K562 (cell line): ENCODE results near the gene MRFAP1. TPM values are rescaled to one million over a fixed set of nuclear protein-coding genes. Genes with fewer than 3 reads are reported as not detected.

Source experiments
- CBFA2T2 ChIP-seq: fragments of 450-650 bp; conservative IDR thresholded peaks from 2 replicates; pipeline ENCODE4 v1.6.1; 2017; ENCODE audit warnings: mild to moderate bottlenecking
- HINFP ChIP-seq: fragments of 450-650 bp; conservative IDR thresholded peaks from 2 replicates; pipeline ENCODE4 v1.6.1; 2016; ENCODE audit warnings: missing genetic modification characterization, low read depth, mild to moderate bottlenecking, control low read depth, missing compliant biosample characterization
- HNRNPK ChIP-seq: fragments of 200-400 bp; formaldehyde crosslinking; IDR thresholded peaks from one replicate; pipeline ENCODE4 v1.6.1; 2018; ENCODE audit warnings: mild to moderate bottlenecking, low read depth, low read length; ENCODE audit not compliant: poor library complexity, severe bottlenecking
- HSF4 ChIP-seq: fragments of 250-450 bp; sonication (Bioruptor Pico); IDR thresholded peaks from 2 replicates; pipeline ENCODE4 v2.1.2; 2022; ENCODE audit warnings: mild to moderate bottlenecking, moderate library complexity, borderline replicate concordance
- MLLT1 ChIP-seq, 2 experiments: fragments of 450-650 bp; IDR thresholded peaks; 2 replicates each; pipeline ENCODE4 v1.6.1; 2016
- MNT ChIP-seq, 2 experiments: fragments of 450-650 bp; conservative IDR thresholded peaks; 2 replicates each; pipeline ENCODE4 v1.6.1; 2017; ENCODE audit warnings: mild to moderate bottlenecking in 2 of 2, moderate library complexity in 2 of 2
- RNF219 ChIP-seq: fragments of 250-450 bp; sonication (Bioruptor Pico); IDR thresholded peaks from 2 replicates; pipeline ENCODE4 v1.5.0; 2022; ENCODE audit warnings: mild to moderate bottlenecking
- SMARCB1 ChIP-seq: IDR thresholded peaks from 2 replicates; pipeline ENCODE4 v1.6.1; 2011; ENCODE audit warnings: improper control_type of control experiment, low read depth; ENCODE audit not compliant: insufficient read length
- STAG1 ChIP-seq: sonication (generic); formaldehyde crosslinking; IDR thresholded peaks from 2 replicates; pipeline ENCODE4 v1.5.0; 2020; ENCODE audit warnings: missing genetic modification reagents, borderline replicate concordance
- ZBTB17 ChIP-seq: fragments of 450-650 bp; formaldehyde crosslinking; IDR thresholded peaks from 2 replicates; pipeline ENCODE4 v1.4.0; 2020; ENCODE audit warnings: mild to moderate bottlenecking
- ZBTB9 ChIP-seq: fragments of 450-650 bp; formaldehyde crosslinking; IDR thresholded peaks from 2 replicates; pipeline ENCODE4 v1.4.0; 2020; ENCODE audit warnings: mild to moderate bottlenecking, moderate library complexity
- ZNF146 ChIP-seq: IDR thresholded peaks from one replicate; pipeline ENCODE4 v1.6.1; 2018; ENCODE audit warnings: missing compliant biosample characterization; ENCODE audit not compliant: unreplicated experiment
- ZNF583 ChIP-seq: fragments of 250-450 bp; sonication (Bioruptor Pico); IDR thresholded peaks from 2 replicates; pipeline ENCODE4 v1.4.0; 2020
- ZNF655 ChIP-seq: fragments of 250-450 bp; sonication (Bioruptor Pico); IDR thresholded peaks from 2 replicates; pipeline ENCODE4 v1.5.0; 2021
- polyA plus RNA-seq, 8 experiments: library from polyadenylated mRNA; depleted of rRNA in 4 of 8; stranded (reverse) in 5 of 8; unstranded in 3 of 8; fragments of >200 nt; fragmentation: Nextera tagmentation in 2 of 8; fragmentation: Illumina TruSeq in 1 of 8; extraction: Ambion mirVana in 2 of 8; extraction: Trizol in 1 of 8; gene quantifications; 2 replicates each; pipeline versions ENCODE4 v1.2.1 to v1.2.3, GENCODE V29; 2011 to 2014; ENCODE audit warnings: inconsistent platforms in 1 of 8, missing spikeins in 1 of 8
- total RNA-seq, 7 experiments: library from RNA; depleted of rRNA in 6 of 7; stranded (reverse); fragments of >200 nt in 6 of 7; fragmentation: Illumina TruSeq in 2 of 7; extraction: Trizol in 2 of 7; gene quantifications; 2 replicates each; pipeline versions ENCODE4 v1.2.1 to v1.2.3, GENCODE V29; 2011 to 2021; ENCODE audit warnings: low replicate concordance in 1 of 7
- TF ChIP-seq, protein P1 (sequence below): fragments of 200-800 bp; sonication (Bioruptor generic); IDR thresholded peaks from 2 replicates; pipeline ENCODE4 v1.6.1; 2017; ENCODE audit warnings: missing genetic modification characterization, missing compliant biosample characterization

Gene MRFAP1
- total and polyA plus RNA-seq, 9 of the 15 experiments (the other 6 are each of a cell fraction or from before 2014, with no cell fraction given) = 46.0 to 270 (median 151) TPM

- no peak for TF ChIP-seq ZNF583
- TF ChIP-seq HSF4 (CRISPR knock-in tag) = no peak
- no peak for TF ChIP-seq ZNF146
- TF ChIP-seq ZNF655 (CRISPR knock-in tag) = no peak
- TF ChIP-seq RNF219 (CRISPR knock-in tag) = no peak
- no peak for TF ChIP-seq HNRNPK
- TF ChIP-seq MLLT1 (IDR thresholded peaks at IDR 0.05) = no peak; a peak in 1 of 4 replicates
- no peak for TF ChIP-seq ZBTB17
- TF ChIP-seq HINFP (tag) = no peak
- no peak for TF ChIP-seq STAG1
- TF ChIP-seq MNT (conservative IDR thresholded peaks at IDR 0.05) = peak; percentile 67 to 84; a peak in 3 of 4 replicates
- no peak for TF ChIP-seq SMARCB1
- TF ChIP-seq, protein P1, sequence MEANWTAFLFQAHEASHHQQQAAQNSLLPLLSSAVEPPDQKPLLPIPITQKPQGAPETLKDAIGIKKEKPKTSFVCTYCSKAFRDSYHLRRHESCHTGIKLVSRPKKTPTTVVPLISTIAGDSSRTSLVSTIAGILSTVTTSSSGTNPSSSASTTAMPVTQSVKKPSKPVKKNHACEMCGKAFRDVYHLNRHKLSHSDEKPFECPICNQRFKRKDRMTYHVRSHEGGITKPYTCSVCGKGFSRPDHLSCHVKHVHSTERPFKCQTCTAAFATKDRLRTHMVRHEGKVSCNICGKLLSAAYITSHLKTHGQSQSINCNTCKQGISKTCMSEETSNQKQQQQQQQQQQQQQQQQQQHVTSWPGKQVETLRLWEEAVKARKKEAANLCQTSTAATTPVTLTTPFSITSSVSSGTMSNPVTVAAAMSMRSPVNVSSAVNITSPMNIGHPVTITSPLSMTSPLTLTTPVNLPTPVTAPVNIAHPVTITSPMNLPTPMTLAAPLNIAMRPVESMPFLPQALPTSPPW (CRISPR knock-in tag) = peak; percentile 100
- TF ChIP-seq ZBTB9 = no peak
- TF ChIP-seq CBFA2T2 = no peak
These were observed at the start of gene MRFAP1 (continued) for GRCh38 chr4:6640292-6641163.
